Dedifferentiated amniotic fluid mesenchymal stem cell (primary cell): Measurements from ENCODE around the gene TRIM58.

Source experiments
- DNase-seq: peaks from one replicate; pipeline ENCODE4 v3.0.0-alpha.2; 2016; ENCODE audit errors: extremely low spot score

The TRIM58 gene

GRCh38 chr1:247857069-247857984 is at the start of gene TRIM58:
TSS of gene TRIM58 (plus strand) at chr1:247857187. CDS start at chr1:247857247, 60 bp downstream.
- no peak for DNase-seq

- no peak for DNase-seq
These were observed 44.4 kb upstream of the TRIM58 start for GRCh38 chr1:247812637-247813036.

- DNase-seq: no peak
These were observed 34.9 kb upstream of the TRIM58 start for GRCh38 chr1:247822060-247822459.

GRCh38 chr1:247824023-247824422 is 33.0 kb upstream of the TRIM58 start, which contains the start of gene OR14A16:
TSS of gene OR14A16 (minus strand) at chr1:247824119. CDS start at chr1:247815729, 8,390 bp downstream.
- no peak for DNase-seq

- no peak for DNase-seq
These were observed 31.6 kb upstream of the TRIM58 start for GRCh38 chr1:247825362-247825761.

GRCh38 chr1:247829656-247830055 is 27.3 kb upstream of the TRIM58 start:
- no peak for DNase-seq

- DNase-seq: no peak
These were observed 23.4 kb upstream of the TRIM58 start for GRCh38 chr1:247833601-247834000.

GRCh38 chr1:247840818-247841217 is 16.2 kb upstream of the TRIM58 start:
- no peak for DNase-seq

GRCh38 chr1:247841796-247842195 is 15.2 kb upstream of the TRIM58 start, which contains the start of gene OR11L1:
TSS of gene OR11L1 (minus strand) at chr1:247841896. CDS start at chr1:247841896, 0 bp downstream.
- DNase-seq: no peak

GRCh38 chr1:247843411-247843810 is 13.6 kb upstream of the TRIM58 start:
- DNase-seq: no peak

- no peak for DNase-seq
These were observed 11.8 kb upstream of the TRIM58 start for GRCh38 chr1:247845011-247845692.

GRCh38 chr1:247845693-247846017 is 11.3 kb upstream of the TRIM58 start:
- DNase-seq: no peak

- no peak for DNase-seq
These were observed 8.6 kb upstream of the TRIM58 start for GRCh38 chr1:247848346-247848745.

- no peak for DNase-seq
These were observed 7.4 kb upstream of the TRIM58 start for GRCh38 chr1:247849616-247850015.

- DNase-seq: no peak
These were observed 2.0 kb upstream of the TRIM58 start for GRCh38 chr1:247854899-247855545.

GRCh38 chr1:247855911-247856310 is 1.1 kb upstream of the TRIM58 start:
- DNase-seq: no peak

GRCh38 chr1:247857985-247858619 is 1.1 kb downstream of the TRIM58 start:
- no peak for DNase-seq

- no peak for DNase-seq
These were observed 5.8 kb downstream of the TRIM58 start for GRCh38 chr1:247862756-247863155.

- no peak for DNase-seq
These were observed 7.7 kb downstream of the TRIM58 start for GRCh38 chr1:247864644-247865043.

- DNase-seq: no peak
These were observed 8.4 kb downstream of the TRIM58 start for GRCh38 chr1:247865416-247865815.

- no peak for DNase-seq
These were observed 26.4 kb downstream of the TRIM58 start for GRCh38 chr1:247883346-247883745.
